HL-60 (cell line): ENCODE results near the gene SVEP1.
"Not testable (repeated sequence)": the region's sequence is repeated elsewhere in the genome, so short reads cannot be mapped to it uniquely, and the experiment has no call there.

Experiments used
- DNase-seq, 2 experiments: peaks; one replicate each; pipeline ENCODE4 v3.0.0-alpha.2; 2010 to 2020; ENCODE audit warnings: low read depth in 1 of 2, low spot score in 1 of 2
- H3K27ac ChIP-seq: fragments of 250-450 bp; sonication (Bioruptor Pico); replicated peaks from 2 replicates; pipeline ENCODE4 v1.5.1; 2020; ENCODE audit warnings: mild to moderate bottlenecking, moderate library complexity
- H3K27me3 ChIP-seq: fragments of 250-450 bp; sonication (Bioruptor Pico); 2 replicates; pipeline ENCODE4 v1.5.1; 2021; ENCODE audit warnings: mild to moderate bottlenecking, moderate library complexity; ENCODE audit not compliant: insufficient read depth, poor library complexity, severe bottlenecking
- H3K4me3 ChIP-seq: replicated peaks from 2 replicates; pipeline ENCODE4 v1.5.1; 2011; ENCODE audit warnings: mild to moderate bottlenecking, control low read depth, low read length; ENCODE audit not compliant: insufficient read depth
- GABPA ChIP-seq: IDR thresholded peaks from 2 replicates; pipeline ENCODE4 v1.6.1; 2012; ENCODE audit warnings: low read depth
- POLR2AphosphoS5 ChIP-seq: IDR thresholded peaks from 2 replicates; pipeline ENCODE4 v1.6.1; 2012; ENCODE audit warnings: low read depth
- SPI1 ChIP-seq: IDR thresholded peaks from 2 replicates; pipeline ENCODE4 v1.6.1; 2012; ENCODE audit warnings: low read depth, mild to moderate bottlenecking, borderline replicate concordance
- TF ChIP-seq, protein P1 (sequence below): IDR thresholded peaks from 2 replicates; pipeline ENCODE4 v1.6.1; 2012; ENCODE audit warnings: low read depth; ENCODE audit not compliant: insufficient replicate concordance
- TF ChIP-seq, protein P2 (sequence below): IDR thresholded peaks from one replicate; pipeline ENCODE4 v1.5.1; 2011; ENCODE audit warnings: low read length, control low read depth, inconsistent platforms; ENCODE audit not compliant: insufficient read depth

The SVEP1 gene

DNA sequence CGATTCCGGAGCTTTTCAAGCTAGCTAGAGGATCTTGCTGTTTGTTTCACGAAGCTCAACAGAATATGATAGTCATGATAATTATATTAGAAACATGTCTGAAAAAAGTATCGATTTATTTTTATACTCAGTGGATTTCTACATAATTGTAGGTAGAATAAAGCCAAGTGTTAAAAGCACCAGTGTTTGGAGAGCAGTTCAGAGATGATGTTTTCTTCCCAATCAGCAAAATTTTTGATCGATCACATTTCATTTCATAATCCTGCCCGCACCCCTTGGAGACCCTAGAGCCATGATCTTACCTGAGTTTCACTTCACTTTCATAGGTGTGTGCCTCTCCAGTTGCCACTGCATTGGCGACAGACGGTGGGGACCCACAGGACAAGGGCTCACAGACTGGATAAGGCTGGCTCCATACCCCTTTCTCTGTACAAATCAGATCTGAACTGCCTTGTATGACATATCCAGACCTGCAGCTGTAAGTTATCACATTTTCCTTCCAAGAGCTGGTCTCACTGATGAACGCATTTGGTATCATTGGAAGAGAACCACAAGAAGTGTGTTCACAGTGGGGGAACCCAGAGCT, 173.6 kb downstream of the SVEP1 start:
- no peak for DNase-seq
- Histone ChIP-seq H3K27ac (no peak overlapping the region), H3K4me3 (no peak overlapping the region), H3K27me3 (no peaks in the 10 kb centered on the region)
- no peak for TF ChIP-seq SPI1
- no peak for TF ChIP-seq GABPA
- TF ChIP-seq POLR2AphosphoS5: no peak
- TF ChIP-seq, protein P1, sequence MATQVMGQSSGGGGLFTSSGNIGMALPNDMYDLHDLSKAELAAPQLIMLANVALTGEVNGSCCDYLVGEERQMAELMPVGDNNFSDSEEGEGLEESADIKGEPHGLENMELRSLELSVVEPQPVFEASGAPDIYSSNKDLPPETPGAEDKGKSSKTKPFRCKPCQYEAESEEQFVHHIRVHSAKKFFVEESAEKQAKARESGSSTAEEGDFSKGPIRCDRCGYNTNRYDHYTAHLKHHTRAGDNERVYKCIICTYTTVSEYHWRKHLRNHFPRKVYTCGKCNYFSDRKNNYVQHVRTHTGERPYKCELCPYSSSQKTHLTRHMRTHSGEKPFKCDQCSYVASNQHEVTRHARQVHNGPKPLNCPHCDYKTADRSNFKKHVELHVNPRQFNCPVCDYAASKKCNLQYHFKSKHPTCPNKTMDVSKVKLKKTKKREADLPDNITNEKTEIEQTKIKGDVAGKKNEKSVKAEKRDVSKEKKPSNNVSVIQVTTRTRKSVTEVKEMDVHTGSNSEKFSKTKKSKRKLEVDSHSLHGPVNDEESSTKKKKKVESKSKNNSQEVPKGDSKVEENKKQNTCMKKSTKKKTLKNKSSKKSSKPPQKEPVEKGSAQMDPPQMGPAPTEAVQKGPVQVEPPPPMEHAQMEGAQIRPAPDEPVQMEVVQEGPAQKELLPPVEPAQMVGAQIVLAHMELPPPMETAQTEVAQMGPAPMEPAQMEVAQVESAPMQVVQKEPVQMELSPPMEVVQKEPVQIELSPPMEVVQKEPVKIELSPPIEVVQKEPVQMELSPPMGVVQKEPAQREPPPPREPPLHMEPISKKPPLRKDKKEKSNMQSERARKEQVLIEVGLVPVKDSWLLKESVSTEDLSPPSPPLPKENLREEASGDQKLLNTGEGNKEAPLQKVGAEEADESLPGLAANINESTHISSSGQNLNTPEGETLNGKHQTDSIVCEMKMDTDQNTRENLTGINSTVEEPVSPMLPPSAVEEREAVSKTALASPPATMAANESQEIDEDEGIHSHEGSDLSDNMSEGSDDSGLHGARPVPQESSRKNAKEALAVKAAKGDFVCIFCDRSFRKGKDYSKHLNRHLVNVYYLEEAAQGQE: no peak
- TF ChIP-seq, protein P2, sequence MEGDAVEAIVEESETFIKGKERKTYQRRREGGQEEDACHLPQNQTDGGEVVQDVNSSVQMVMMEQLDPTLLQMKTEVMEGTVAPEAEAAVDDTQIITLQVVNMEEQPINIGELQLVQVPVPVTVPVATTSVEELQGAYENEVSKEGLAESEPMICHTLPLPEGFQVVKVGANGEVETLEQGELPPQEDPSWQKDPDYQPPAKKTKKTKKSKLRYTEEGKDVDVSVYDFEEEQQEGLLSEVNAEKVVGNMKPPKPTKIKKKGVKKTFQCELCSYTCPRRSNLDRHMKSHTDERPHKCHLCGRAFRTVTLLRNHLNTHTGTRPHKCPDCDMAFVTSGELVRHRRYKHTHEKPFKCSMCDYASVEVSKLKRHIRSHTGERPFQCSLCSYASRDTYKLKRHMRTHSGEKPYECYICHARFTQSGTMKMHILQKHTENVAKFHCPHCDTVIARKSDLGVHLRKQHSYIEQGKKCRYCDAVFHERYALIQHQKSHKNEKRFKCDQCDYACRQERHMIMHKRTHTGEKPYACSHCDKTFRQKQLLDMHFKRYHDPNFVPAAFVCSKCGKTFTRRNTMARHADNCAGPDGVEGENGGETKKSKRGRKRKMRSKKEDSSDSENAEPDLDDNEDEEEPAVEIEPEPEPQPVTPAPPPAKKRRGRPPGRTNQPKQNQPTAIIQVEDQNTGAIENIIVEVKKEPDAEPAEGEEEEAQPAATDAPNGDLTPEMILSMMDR: no peak

DNA sequence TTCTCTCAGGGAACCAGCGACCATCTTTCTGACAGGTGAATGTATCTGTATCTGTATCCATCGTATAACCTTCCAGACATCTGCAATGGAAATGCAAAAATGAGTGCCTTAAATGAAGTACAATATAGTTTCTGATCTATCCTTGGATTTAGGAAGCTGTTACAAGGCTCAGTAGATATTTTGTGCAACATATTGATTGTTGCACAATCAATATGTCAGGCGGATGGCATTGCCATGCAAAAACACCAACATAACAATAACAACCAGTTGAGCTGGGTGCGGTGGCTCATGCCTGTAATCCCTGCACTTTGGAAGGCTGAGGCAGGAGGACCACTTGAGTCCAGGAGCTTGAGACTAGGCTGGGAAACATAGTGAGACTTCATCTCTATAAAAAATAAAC, 175.1 kb downstream of the SVEP1 start:
- Histone ChIP-seq H3K27ac (no peak overlapping the region), H3K4me3 (no peak overlapping the region), H3K27me3 (no peaks in the 10 kb centered on the region)
- no peak for TF ChIP-seq SPI1
- TF ChIP-seq, protein P1: no peak
- TF ChIP-seq GABPA: no peak
- TF ChIP-seq POLR2AphosphoS5: no peak
- TF ChIP-seq, protein P2: no peak
- no peak for DNase-seq

DNA sequence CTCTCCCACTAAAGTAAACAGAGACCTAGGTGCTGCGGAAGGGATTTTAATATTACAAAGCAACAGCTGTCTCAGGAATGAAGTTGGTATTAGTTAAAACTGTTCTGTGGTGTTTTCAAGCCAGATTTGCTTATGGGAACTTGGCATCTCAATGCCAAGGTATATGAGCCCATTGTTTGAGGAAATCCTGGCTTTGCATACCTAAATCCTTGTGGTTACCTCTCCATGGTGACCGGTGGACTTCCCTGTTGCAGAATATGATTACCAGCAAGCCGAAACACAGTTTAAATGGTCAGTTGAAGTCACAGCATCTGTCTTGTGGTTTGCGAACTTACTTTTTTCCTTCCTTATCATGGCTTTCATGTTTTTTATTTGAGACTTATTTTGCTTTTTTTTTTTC, 179.6 kb downstream of the SVEP1 start:
- Histone ChIP-seq H3K27ac (no peak overlapping the region), H3K4me3 (no peak overlapping the region), H3K27me3 (no peaks in the 10 kb centered on the region)
- no peak for DNase-seq
- TF ChIP-seq POLR2AphosphoS5: no peak
- TF ChIP-seq, protein P1: no peak
- TF ChIP-seq GABPA: no peak
- TF ChIP-seq SPI1: no peak
- TF ChIP-seq, protein P2: no peak

DNA sequence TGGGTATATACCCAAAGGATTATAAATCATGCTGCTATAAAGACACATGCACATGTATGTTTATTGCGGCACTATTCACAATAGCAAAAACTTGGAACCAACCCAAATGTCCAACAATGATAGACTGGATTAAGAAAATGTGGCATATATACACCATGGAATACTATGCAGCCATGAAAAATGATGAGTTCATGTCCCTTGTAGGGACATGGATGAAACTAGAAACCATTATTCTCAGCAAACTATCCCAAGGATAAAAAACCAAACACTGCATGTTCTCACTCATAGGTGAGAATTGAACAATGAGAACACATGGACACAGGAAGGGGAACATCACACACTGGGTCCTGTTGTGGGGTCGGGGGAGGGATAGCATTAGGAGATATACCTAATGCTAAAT, 180.5 kb downstream of the SVEP1 start:
- not testable (repeated sequence) for H3K27ac ChIP-seq, DNase-seq, H3K27me3 ChIP-seq, H3K4me3 ChIP-seq
